Heart left ventricle (tissue), 16 donors: ENCODE measurements around the gene SEC23IP. TPM values are rescaled to one million over a fixed set of nuclear protein-coding genes. Genes with fewer than 3 reads are reported as not detected.

ENCODE experiments used
- ATAC-seq, 4 donors: fragments of 200-7000 bp; cut with Tn5 transposase; one replicate each; pipeline ENCODE4 v1.9.1; 2020 to 2022; ENCODE audit warnings: moderate library complexity in 4 of 4, mild to moderate bottlenecking in 3 of 4, moderate number of reproducible peaks in 1 of 4
- DNase-seq, 5 donors: peaks; one replicate each; pipeline ENCODE4 v3.0.0-alpha.2; 2020
- H3K27ac ChIP-seq, 12 donors: fragments of 200-600 bp; sonication (generic) in 4 of 12; one replicate each; pipeline versions ENCODE4 v1.5.0 to v1.8.0; 2016 to 2022; ENCODE audit warnings: mild to moderate bottlenecking in 2 of 12
- H3K27me3 ChIP-seq, 9 donors: fragments of 200-600 bp; sonication (generic) in 2 of 9; one replicate each; pipeline versions ENCODE4 v1.5.1 to v1.8.0; 2016 to 2022; ENCODE audit warnings: mild to moderate bottlenecking in 3 of 9
- H3K36me3 ChIP-seq, 9 donors: fragments of 200-600 bp; sonication (generic) in 2 of 9; one replicate each; pipeline versions ENCODE4 v1.5.0 to v1.8.0; 2018 to 2022; ENCODE audit warnings: mild to moderate bottlenecking in 2 of 9
- H3K4me1 ChIP-seq, 12 donors: fragments of 200-600 bp; sonication (generic) in 4 of 12; one replicate each; pipeline versions ENCODE4 v1.5.0 to v1.8.0; 2016 to 2022; ENCODE audit warnings: mild to moderate bottlenecking in 3 of 12
- H3K4me3 ChIP-seq, 12 donors: fragments of 200-600 bp; sonication (generic) in 4 of 12; one replicate each; pipeline versions ENCODE4 v1.5.0 to v1.8.0; 2017 to 2022; ENCODE audit warnings: mild to moderate bottlenecking in 9 of 12, moderate library complexity in 4 of 12
- H3K9me3 ChIP-seq, 12 donors: fragments of 200-600 bp; sonication (generic) in 4 of 12; one replicate each; pipeline versions ENCODE4 v1.5.0 to v1.8.0; 2016 to 2022; ENCODE audit warnings: mild to moderate bottlenecking in 1 of 12
- CTCF ChIP-seq, 12 donors: fragments of 200-600 bp; sonication (generic) in 4 of 12; IDR thresholded peaks; one replicate each; pipeline versions ENCODE4 v1.5.0 to v1.8.0; 2018 to 2022; ENCODE audit warnings: antibody characterized with exemption in 12 of 12, mild to moderate bottlenecking in 5 of 12
- POLR2A ChIP-seq, 2 donors: fragments of 450-650 bp; IDR thresholded peaks; one replicate each; pipeline ENCODE4 v1.6.1; 2017; ENCODE audit warnings: antibody characterized with exemption in 2 of 2, mild to moderate bottlenecking in 2 of 2, moderate library complexity in 2 of 2
- WGBS, 4 donors: extraction: QIAGEN DNeasy Blood & Tissue Kit in 2 of 4; methylation state at CpG; one replicate each; pipeline versions ENCODE4 v1.1.5 to v1.1.7; 2013 to 2018; 5-methylcytosine and 5-hydroxymethylcytosine counted together
- intact Hi-C, 10 donors: fragments of 100-400 bp; cut with DNase I; formaldehyde crosslinking; loops; one replicate each; pipeline versions ENCODE4 v1.11.1 to v1.14.2; 2022
- polyA plus RNA-seq, 2 donors: library from polyadenylated mRNA; stranded (reverse); fragments of 200-250 nt; gene quantifications; one replicate each; pipeline ENCODE4 v1.2.3, GENCODE V29; 2013
- total RNA-seq, 9 donors: library from RNA; depleted of rRNA in 2 of 9; stranded (reverse); fragments of >200 nt in 2 of 9; fragmentation: NEBNext Ultra II Directional in 3 of 9; extraction: Animal tissue kit (Norgen Biotek cat#: 25700) in 3 of 9; gene quantifications; one replicate each; pipeline versions ENCODE4 v1.1.0 to v1.2.4, GENCODE V29; 2016 to 2023
- donor health status: ischemic (EF 13 %, LVEDD 7.1; RV severe dilation, severe dysfunction).
- donor health status: healthy with polysubstance abuse.
- donor health status: DM: no; HTN: yes; CAD: no.
- donor health status: DM: no; HTN: no; CAD: no.
- donor health status: ischemic (EF 25% LVEDD 6.9; RV normal size, moderate dysfunction).
- donor health status: ischemic (EF 25% LVEDD 5.7; RV mildly dilated, moderate dysfunction).
- donor health status: healthy.
- donor health status: DM: yes; HTN: yes; CAD: no.
- donor health status: ischemic (EF 35%, LVEDD 5.7; RV mildly dilated, moderate dysfunction).
- donor health status: nonischemic (EF 11% LVEDD 7.7; RV severe dilation, severe dysfunction).
- donor health status: DM: yes; HTN: yes; CAD: no.
- donor health status: PGD.
- donor health status: ischemic (EF 29% LVEDD 5.4; RV normal size, mild dysfunction).
- donor health status: nonischemic (EF 23%, LVEDD 6.1; RV moderate dilation, normal function).

The SEC23IP gene
- total and polyA plus RNA-seq, 11 donors: 4.3 to 42.0 (median 26.2) TPM

DNA sequence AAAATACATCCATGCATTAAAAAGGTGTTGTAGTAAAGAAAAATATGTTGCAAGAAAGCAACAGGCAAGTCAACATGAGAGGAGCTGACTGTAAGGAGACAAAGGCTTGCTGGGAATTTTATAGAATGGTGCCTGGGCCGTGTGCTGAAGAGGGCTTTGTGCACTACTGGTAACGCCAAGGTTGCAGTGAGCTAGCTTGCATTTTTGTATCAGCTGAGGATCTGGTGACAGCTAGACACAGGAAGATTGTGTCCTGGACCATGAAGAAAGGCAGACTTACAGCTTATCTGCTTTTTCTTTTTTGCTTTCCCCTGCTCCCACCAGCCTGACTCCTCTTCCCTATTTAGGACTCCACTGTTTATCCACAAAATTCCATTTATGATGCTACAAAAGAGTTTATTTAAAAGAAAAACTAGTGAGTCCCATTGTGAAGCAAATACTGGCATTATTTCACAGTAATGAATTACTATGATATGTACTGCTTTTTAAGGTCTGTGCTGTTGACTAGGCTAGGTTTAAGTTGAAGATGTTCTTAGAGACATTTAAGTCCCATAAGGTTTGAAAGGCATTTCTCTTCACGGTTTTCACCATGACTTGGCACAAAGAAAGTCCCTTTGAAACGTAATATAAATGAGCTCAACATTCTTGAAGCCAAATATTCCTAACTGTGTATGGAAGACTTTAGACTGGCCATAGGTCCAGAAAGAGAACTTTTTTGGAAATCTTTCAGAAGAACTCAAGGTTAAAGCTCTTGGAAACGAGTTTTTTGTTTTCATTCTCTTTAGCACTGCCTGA lies 88.6 kb downstream of the SEC23IP start:
- TF ChIP-seq POLR2A (IDR thresholded peaks at IDR 0.05) (no peak), CTCF (IDR thresholded peaks at IDR 0.05) (no peak)
- no peak overlapping the region for H3K27ac ChIP-seq
- WGBS, 4 donors: 36 to 46% (median 38%) methylated on average over 5 of the region's 5 CpGs

GRCh38 chr10:119981826-119982225 lies 89.3 kb downstream of the SEC23IP start:
- Histone ChIP-seq H3K4me3 (no peak overlapping the region), H3K36me3 (no peaks in the 10 kb centered on the region), H3K9me3 (peaks cover 0 to 20% (median 0%) of the 10 kb centered on the region in 12 donors), H3K27me3 (peaks cover 0 to 15% (median 0%) of the 10 kb centered on the region in 9 donors), H3K4me1 (no peaks in the 10 kb centered on the region), H3K27ac (no peak overlapping the region)
- TF ChIP-seq POLR2A (IDR thresholded peaks at IDR 0.05) (no peak), CTCF (IDR thresholded peaks at IDR 0.05) (no peak)
- ATAC-seq: no peak
- intact Hi-C loops: no loop called here
- WGBS, 4 donors: 19 to 44% (median 40%) methylated on average over 1 of the region's 1 CpG
- DNase-seq: no peak

More for the DNA sequence above, 88.6 kb downstream of the SEC23IP start:
- intact Hi-C loops: no loop called here
- ATAC-seq (no peak), DNase-seq (no peak)
- Histone ChIP-seq H3K27me3 (peaks cover 0 to 18% (median 0%) of the 10 kb centered on the region in 9 donors), H3K4me1 (no peaks in the 10 kb centered on the region), H3K9me3 (peaks cover 0 to 17% (median 0%) of the 10 kb centered on the region in 12 donors), H3K4me3 (no peak overlapping the region), H3K36me3 (no peaks in the 10 kb centered on the region)

- Histone ChIP-seq H3K36me3 (no peaks in the 10 kb centered on the region), H3K27ac (no peak overlapping the region), H3K4me3 (no peak overlapping the region), H3K27me3 (peaks cover 0 to 5% (median 0%) of the 10 kb centered on the region in 9 donors), H3K9me3 (peaks cover 0 to 20% (median 0%) of the 10 kb centered on the region in 12 donors), H3K4me1 (no peaks in the 10 kb centered on the region)
- WGBS, 4 donors: 82 to 100% (median 87%) methylated on average over 1 of the region's 1 CpG
- no peak for ATAC-seq
- no peak for DNase-seq
- no peak for TF ChIP-seq CTCF (IDR thresholded peaks at IDR 0.05)
- intact Hi-C loops: no loop called here
Measured at GRCh38 chr10:119988333-119988732, 95.8 kb downstream of the SEC23IP start.

DNA sequence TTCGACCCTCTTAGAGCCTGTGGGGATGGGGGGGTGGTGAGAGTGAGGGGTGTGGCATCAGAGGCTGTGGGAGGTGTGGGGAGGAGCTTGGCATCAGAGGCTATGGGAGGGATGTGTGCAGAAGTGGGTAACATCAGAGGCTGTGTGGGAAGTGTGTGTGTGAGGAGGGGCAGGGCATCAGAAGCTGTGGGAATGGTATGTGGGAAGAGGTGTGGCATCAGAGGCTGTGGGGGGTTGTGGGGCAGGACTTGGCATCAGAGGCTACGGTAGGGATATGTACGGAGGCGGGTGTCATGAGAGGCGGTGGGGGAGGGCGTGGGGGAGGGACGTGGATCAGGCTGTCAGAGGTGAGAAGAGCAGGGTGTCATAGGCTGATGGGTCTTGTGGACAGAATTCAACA lies 97.4 kb downstream of the SEC23IP start:
- Histone ChIP-seq H3K9me3 (peaks cover 0 to 12% (median 0%) of the 10 kb centered on the region in 12 donors), H3K4me1 (no peaks in the 10 kb centered on the region), H3K4me3 (no peak overlapping the region), H3K27me3 (peaks cover 0 to 5% (median 0%) of the 10 kb centered on the region in 9 donors), H3K27ac (no peak overlapping the region), H3K36me3 (no peaks in the 10 kb centered on the region)
- no peak for TF ChIP-seq POLR2A (IDR thresholded peaks at IDR 0.05)
- no peak for TF ChIP-seq CTCF (IDR thresholded peaks at IDR 0.05)
- ATAC-seq: no peak
- intact Hi-C loops: no loop called here
- no peak for DNase-seq
- 65 to 68% (median 68%) methylated on average over 7 of the region's 7 CpGs for WGBS, 4 donors
